Measurements from ENCODE around the gene WDSUB1. TPM values are rescaled to one million over a fixed set of nuclear protein-coding genes. Genes with fewer than 3 reads are reported as not detected.

Gene WDSUB1
- total and polyA plus RNA-seq, 9 donors, result 7.2 to 16.1 (median 11.0) TPM

DNA sequence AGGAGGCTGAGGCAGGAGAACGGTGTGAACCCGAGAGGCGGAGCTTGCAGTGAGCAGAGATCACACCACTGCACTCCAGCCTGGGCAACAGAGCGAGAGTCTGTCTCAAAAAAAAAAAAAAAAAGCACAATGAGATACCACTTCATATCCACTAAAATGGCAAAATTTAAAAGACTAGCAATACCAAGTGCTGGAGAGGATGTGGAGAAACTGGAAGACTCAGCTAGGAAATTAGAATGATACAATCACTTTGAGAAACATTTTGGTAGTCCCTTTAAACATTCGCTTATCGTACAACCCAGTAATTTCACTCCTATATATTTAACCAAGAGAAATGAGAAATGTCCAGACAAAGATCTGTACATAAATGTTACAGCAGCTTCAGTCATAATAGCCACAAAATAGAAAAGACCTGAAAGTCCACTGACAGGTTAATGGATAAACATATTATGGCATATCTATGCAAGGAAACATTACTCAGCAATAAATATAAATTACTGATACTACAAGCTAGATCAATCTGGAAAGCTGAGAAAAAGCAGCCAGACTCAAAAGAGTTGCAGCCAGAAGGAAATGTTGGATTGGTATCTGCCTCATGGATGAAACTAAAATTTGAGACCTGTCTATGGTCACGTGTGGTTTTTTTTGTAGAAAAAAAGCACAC lies 40.0 kb downstream of the WDSUB1 start:
- no peak for DNase-seq
- no peak for TF ChIP-seq EP300 (IDR thresholded peaks at IDR 0.05)
- no peak for TF ChIP-seq CTCF (IDR thresholded peaks at IDR 0.05)
- no peak for TF ChIP-seq POLR2A (IDR thresholded peaks at IDR 0.05)
- intact Hi-C loops (cut with DNase I), result no loop called here
- Histone ChIP-seq H3K36me3 (no peaks in the 10 kb centered on the region), H3K4me3 (no peak overlapping the region), H3K4me1 (ENCODE audit: insufficient read depth) (peaks cover 1% of the 10 kb centered on the region), H3K9me3 (no peaks in the 10 kb centered on the region), H3K27me3 (no peaks in the 10 kb centered on the region), H3K27ac (no peak overlapping the region)
- 84 to 99% (median 95%) methylated on average over 7 of the region's 7 CpGs for WGBS, 3 donors

- no peak overlapping the region for H3K27ac ChIP-seq
- intact Hi-C loops (cut with DNase I), result no loop called here
- H3K36me3 ChIP-seq, result no peaks in the 10 kb centered on the region
These were observed 43.0 kb downstream of the WDSUB1 start for GRCh38 chr2:159243529-159243928.

GRCh38 chr2:159234868-159235267 lies 51.6 kb downstream of the WDSUB1 start:
- intact Hi-C loops (cut with DNase I), result no loop called here
- no peaks in the 10 kb centered on the region for H3K9me3 ChIP-seq
- H3K36me3 ChIP-seq, result no peaks in the 10 kb centered on the region
- H3K27ac ChIP-seq, result no peak overlapping the region
- H3K27me3 ChIP-seq, result no peaks in the 10 kb centered on the region
- 83 to 92% (median 90%) methylated on average over 6 of the region's 6 CpGs for WGBS, 3 donors
- TF ChIP-seq CTCF (IDR thresholded peaks at IDR 0.05) (no peak), POLR2A (IDR thresholded peaks at IDR 0.05) (no peak), EP300 (IDR thresholded peaks at IDR 0.05) (no peak)
- H3K4me1 ChIP-seq (ENCODE audit: insufficient read depth), result no peaks in the 10 kb centered on the region
- no peak overlapping the region for H3K4me3 ChIP-seq
- DNase-seq, result no peak

More at GRCh38 chr2:159243529-159243928, 43.0 kb downstream of the WDSUB1 start:
- H3K4me1 ChIP-seq (ENCODE audit: insufficient read depth), result no peaks in the 10 kb centered on the region
- H3K9me3 ChIP-seq, result no peaks in the 10 kb centered on the region
- TF ChIP-seq EP300 (IDR thresholded peaks at IDR 0.05), result no peak
- TF ChIP-seq POLR2A (IDR thresholded peaks at IDR 0.05), result no peak
- TF ChIP-seq CTCF (IDR thresholded peaks at IDR 0.05), result no peak
- DNase-seq, result no peak
- H3K4me3 ChIP-seq, result no peak overlapping the region
- no peaks in the 10 kb centered on the region for H3K27me3 ChIP-seq

- intact Hi-C loops (cut with DNase I), result no loop called here
- Histone ChIP-seq H3K4me3 (no peak overlapping the region), H3K4me1 (ENCODE audit: insufficient read depth) (no peaks in the 10 kb centered on the region), H3K27me3 (no peaks in the 10 kb centered on the region), H3K9me3 (no peaks in the 10 kb centered on the region), H3K36me3 (no peaks in the 10 kb centered on the region), H3K27ac (no peak overlapping the region)
- no peak for DNase-seq
- 11 to 16% (median 12%) methylated on average over 3 of the region's 3 CpGs for WGBS, 3 donors
- TF ChIP-seq CTCF (IDR thresholded peaks at IDR 0.05) (no peak), POLR2A (IDR thresholded peaks at IDR 0.05) (no peak), EP300 (IDR thresholded peaks at IDR 0.05) (no peak)
These were observed 53.9 kb downstream of the WDSUB1 start for GRCh38 chr2:159232456-159233170.
